Activated T-cell treated with anti-CD3 and anti-CD28 coated beads for 1 hour (primary cell): ENCODE data around the gene TSSK2.
A peak's percentile ranks its signal among the peaks of the same experiment; 100 is the strongest.

Source experiments
- DNase-seq: peaks from one replicate; pipeline ENCODE4 v3.0.0-alpha.2; 2020; ENCODE audit warnings: low read depth

The TSSK2 gene

GRCh38 chr22:19169947-19170318 is 38.8 kb downstream of the TSSK2 start:
- DNase-seq: no peak

- DNase-seq: no peak
These were observed 41.3 kb downstream of the TSSK2 start for GRCh38 chr22:19172213-19173046.

- no peak for DNase-seq
These were observed 42.2 kb downstream of the TSSK2 start for GRCh38 chr22:19173047-19174035.

GRCh38 chr22:19174106-19175025 is 43.3 kb downstream of the TSSK2 start:
- no peak for DNase-seq

- DNase-seq: no peak
These were observed 44.0 kb downstream of the TSSK2 start for GRCh38 chr22:19175026-19175601.

- no peak for DNase-seq
These were observed 44.6 kb downstream of the TSSK2 start for GRCh38 chr22:19175602-19176174.

GRCh38 chr22:19176175-19176643 is 45.1 kb downstream of the TSSK2 start:
- DNase-seq: no peak

GRCh38 chr22:19176732-19177131 is 45.6 kb downstream of the TSSK2 start:
- no peak for DNase-seq

GRCh38 chr22:19177164-19178064 is 46.3 kb downstream of the TSSK2 start:
- no peak for DNase-seq

GRCh38 chr22:19178065-19178656 is 47.1 kb downstream of the TSSK2 start:
- DNase-seq: peak; percentile 37

- DNase-seq: peak; percentile 62
These were observed 47.8 kb downstream of the TSSK2 start, which contains the start of gene SLC25A1 for GRCh38 chr22:19178657-19179496. Gene SLC25A1, minus strand, starts transcription at chr22:19178736. Its CDS starts 63 bp downstream, at chr22:19178673.

- no peak for DNase-seq
These were observed 48.5 kb downstream of the TSSK2 start for GRCh38 chr22:19179497-19180048.

- DNase-seq: no peak
These were observed 49.1 kb downstream of the TSSK2 start for GRCh38 chr22:19180234-19180633.

- no peak for DNase-seq
These were observed 49.8 kb downstream of the TSSK2 start for GRCh38 chr22:19180740-19181410.

- DNase-seq: no peak
These were observed 50.8 kb downstream of the TSSK2 start for GRCh38 chr22:19181786-19182471.
